GM19351 (cell line): ENCODE data around the gene F3.
A peak's percentile ranks its signal among the peaks of the same experiment; 100 is the strongest.
"Not testable (repeated sequence)": the region's sequence is repeated elsewhere in the genome, so short reads cannot be mapped to it uniquely, and the experiment has no call there.

Source experiments
- ATAC-seq: cut with Tn5 transposase; IDR thresholded peaks from one replicate; pipeline ENCODE4 v1.9.1; 2021; ENCODE audit warnings: mild to moderate bottlenecking, moderate library complexity; ENCODE audit not compliant: unreplicated experiment

F3 gene

DNA sequence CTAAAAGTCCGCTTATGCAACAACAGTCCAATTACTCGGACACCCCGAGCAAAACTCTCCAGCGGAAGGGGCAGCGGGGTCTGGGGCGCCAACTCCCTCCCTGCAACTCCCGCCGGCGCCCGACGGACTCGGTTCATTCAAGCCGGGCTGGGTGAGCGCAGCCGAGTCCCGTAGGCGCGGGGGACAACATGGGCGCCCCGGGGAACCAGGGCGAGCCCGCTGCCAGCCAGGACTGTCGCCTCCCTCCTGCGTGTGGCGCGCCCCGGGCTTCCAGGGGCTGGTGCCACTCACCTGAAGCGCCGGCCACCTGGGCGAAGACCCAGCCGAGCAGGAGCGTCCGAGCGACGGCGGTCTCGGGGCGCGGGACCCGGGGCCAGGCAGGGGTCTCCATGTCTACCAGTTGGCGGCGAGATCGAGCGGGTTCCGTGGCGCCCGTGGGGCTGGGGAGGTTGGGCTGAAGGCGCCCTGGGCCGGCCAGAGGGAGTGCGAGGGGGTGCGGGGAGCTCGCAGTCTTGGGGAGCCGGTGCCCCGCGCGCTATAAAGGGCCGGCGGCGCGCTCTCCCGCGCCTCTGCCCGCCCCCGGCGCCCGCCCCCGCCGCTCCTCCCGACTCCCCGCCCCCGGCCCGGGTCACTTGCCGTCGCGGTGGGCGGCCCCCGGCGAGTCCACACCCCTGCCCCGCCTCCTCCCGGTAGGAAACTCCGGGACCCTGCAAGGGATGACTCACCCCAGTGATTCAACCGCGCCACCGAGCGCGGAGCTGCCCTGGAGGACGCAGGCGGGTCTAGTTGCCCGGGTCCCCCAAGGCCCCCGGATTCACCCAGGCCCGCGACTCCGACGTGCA lies at the start of gene F3:
Gene F3 (minus strand): TSS at position 514 of the 842 bp plus-strand sequence. CDS start 123 bp downstream, at position 391.
- peak; percentile 78 for ATAC-seq

GRCh38 chr1:94590203-94591137 lies 48.9 kb upstream of the F3 start:
- ATAC-seq, result no peak

- ATAC-seq, result no peak
Measured at GRCh38 chr1:94589728-94590127, 48.2 kb upstream of the F3 start.

- no peak for ATAC-seq
Measured at GRCh38 chr1:94582565-94582964, 41.0 kb upstream of the F3 start.

- no peak for ATAC-seq
Measured at GRCh38 chr1:94580367-94581115, 39.0 kb upstream of the F3 start.

- no peak for ATAC-seq
Measured at GRCh38 chr1:94579876-94580294, 38.3 kb upstream of the F3 start.

DNA sequence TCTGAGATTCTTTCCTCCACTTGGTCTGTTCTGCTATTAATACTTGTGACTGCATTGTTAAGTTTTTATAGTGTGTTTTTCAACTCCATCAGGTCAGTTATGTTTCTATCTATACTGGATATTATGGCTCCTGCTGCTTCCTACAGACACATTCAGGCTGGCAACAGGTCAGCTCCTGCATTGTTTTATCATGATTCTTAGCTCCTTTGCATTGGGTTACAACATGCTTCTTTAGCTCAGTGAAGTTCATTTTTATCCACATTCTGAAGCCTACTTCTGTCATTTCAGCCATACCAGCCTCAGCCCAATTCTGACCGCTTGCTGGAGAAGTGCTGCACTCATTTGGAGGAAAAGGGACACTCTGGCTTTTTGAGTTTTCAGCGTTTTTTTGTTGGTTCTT lies 37.3 kb upstream of the F3 start:
- ATAC-seq, result no peak

DNA sequence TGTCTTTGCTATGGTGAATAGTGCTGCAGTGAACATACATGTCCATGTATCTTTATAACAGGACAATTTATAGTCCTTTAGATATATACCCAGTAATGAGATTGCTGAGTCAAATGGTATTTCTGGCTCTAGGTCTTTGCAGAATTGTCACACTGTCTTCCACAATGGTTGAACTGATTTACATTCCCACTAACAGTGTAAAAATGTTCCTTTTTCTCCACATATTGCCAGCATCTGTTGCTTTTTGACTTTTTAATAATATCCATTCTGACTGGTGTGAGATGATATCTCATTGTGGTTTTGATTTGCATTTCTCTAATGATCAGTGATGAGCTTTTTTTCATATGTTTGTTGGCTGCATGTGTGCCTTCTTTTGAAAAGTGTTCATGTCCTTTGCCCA lies 32.4 kb upstream of the F3 start:
- not testable (repeated sequence) for ATAC-seq

DNA sequence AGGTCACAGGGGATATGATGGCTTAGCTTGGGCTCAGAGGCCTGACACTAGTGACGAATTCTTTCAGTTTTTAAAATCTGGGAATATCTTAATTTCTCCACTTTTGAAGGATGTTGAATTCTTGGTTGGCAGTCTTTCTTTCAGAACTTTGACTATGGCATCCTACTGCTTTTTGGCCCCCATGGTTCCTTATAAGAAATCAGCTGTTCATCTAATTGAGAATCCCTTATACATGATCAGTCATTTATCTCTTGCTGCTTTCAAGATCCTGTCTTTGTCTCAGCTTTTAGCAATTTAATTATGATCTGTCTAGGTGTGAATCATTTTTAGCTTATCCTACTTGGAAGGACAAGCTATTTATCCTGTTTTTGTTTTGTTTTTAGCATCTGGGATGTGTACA lies 31.2 kb upstream of the F3 start:
- no peak for ATAC-seq

DNA sequence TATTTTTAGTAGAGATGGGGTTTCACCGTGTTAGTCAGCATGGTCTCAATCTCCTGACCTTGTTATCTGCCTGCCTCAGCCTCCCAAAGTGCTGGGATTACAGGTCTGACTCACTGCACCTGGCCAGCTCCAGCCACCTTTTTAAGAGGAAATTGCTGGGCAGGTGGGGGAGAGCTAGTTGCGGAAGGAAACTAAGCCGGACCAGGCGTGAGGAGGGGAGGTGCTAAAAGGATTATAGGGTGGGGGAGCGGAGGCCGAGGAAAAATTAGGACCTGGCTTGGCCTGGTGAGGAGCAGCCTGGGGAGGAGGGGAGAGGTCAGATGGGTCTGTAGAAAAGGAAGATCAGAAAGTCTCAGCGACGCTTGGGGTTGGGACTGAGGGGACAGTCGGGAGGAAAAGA lies 29.4 kb upstream of the F3 start:
- ATAC-seq, result not testable (repeated sequence)

DNA sequence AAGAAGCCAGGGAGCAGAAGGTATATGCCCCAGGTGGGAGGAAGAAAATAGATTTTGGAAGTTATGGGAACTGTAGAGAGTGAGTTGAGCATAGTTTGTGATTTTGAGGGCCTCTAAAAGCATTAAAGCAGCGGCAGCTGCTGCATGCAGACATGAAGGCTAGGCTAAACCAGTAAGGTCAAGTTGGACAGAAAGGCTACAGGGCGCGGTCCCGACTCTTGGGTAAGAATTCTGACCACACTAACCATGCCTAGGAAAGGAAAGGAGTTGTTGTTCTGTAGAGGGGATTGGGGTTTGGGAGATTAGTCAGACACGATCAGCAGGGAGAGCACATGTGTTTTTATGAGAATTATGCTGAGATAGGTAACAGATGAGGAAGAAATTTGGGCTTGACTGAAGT lies 27.2 kb upstream of the F3 start:
- ATAC-seq, result not testable (repeated sequence)

DNA sequence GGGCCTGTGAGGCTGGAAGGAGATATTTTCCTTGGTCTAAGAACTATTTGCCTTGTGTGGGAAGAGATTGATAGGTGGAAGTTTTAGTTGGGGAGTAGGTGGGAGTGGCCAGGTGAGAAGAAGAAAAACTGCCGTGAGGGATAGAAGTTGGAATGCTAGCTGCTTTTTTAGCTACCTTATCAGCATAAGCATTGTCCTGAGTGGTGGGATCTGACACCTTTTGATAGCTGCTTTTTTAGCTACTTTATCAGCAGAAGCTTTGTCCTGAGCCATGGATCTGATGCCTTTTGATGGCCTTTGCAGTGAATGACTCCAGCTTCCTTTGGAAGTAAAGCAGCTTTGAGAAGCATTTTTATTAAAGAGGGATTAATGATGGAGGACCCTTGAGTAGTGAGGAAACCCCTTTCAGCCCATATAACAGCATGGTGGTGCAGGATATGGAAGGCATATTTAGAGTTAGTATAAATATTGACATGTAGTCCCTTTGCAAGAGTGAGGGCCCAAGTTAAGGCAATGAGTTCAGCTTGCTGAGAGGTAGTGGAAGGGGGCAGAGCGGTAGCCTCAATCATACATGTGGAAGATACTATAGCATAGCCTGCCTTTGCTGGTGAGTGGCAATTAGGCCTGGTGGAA lies 26.5 kb upstream of the F3 start:
- ATAC-seq, result not testable (repeated sequence)

DNA sequence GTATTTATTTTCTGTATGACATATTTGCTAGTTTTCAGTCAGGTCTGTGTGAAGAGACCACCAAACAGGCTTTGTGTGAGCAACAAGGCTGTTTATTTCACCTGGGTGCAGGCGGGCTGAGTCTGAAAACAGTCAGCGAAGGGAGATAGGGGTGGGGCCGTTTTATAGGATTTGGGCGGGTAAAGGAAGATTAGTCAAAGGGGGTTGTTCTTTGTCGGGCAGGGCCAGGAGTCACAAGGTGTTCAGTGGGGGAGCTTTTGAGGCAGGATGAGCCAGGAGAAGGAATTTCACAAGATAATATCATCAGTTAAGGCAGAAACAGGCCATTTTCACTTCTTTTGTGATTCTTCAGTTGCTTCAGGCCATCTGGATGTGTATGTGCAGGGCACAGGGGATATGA lies 24.9 kb upstream of the F3 start:
- not testable (repeated sequence) for ATAC-seq

DNA sequence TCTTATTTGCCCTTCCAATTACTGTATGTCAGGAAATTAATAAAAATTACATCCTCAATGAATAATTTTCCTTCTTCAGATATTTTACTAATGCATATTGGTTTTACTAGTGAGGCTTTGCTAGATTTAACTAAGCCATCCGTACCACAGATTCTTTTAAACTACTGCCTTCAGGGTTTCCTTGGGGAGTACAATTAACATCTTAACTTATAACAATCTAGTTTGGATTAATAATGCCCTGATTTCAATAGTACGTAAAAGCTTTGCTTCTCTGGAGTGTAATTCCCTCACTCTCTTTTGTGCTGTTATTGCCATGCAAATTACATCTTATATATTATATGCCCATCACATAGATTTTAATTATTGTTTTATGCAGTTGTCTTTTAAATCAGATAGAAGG lies 24.3 kb upstream of the F3 start:
- no peak for ATAC-seq

DNA sequence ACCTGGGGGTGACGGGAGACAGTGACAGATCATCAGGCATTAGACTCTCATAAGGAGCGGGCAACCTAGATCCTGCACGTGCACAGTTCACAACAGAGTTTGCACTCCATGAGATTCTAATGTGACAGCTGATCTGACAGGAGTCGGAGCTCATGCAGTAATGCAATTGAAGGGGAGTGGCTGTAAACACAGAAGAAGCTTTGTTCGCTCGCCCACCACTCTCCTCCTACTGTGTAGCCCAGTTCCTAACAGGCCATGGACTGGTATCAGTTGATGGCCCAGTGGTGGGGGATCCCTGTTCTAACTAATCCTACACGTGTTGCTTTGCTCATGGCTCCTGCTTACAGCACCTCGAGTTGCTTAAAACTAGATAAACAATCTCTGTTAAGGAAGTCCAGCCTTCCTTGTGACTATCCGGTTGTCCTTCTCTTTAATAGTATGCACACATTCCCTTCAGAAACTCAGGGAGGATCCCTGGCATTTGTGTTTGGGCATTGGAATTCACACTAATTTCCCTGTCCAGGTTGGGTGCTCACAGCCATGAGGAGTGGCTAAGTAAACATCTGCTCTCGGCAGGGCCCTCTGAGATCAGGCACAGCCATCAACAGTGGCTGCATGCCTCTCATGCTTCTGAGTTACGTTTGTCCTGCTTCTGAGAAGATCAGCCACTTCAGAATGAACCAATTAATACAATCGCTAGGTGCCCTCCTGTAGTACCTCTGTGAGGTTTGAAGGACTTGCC lies 21.1 kb upstream of the F3 start:
- no peak for ATAC-seq

DNA sequence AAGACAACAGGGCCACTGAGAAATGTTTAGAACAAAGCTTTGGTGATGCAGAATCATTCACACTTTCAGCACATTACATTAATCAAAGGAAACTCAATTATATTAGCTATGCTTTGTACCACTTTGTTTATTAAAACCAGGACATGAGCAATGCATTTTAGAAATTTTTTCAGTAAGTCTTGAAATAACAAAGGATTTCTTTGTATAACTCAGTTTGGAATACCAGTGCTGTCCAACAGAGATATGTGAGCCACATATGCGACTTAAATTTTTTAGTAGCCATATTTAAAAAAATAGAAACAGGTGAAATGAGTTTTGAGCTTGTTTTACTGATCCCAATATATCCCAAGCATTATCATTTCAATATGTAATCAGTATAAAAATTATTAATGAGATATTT lies 18.8 kb upstream of the F3 start:
- no peak for ATAC-seq

- no peak for ATAC-seq
Measured at GRCh38 chr1:94559921-94560320, 18.4 kb upstream of the F3 start.

- ATAC-seq, result no peak
Measured at GRCh38 chr1:94555091-94555490, 13.5 kb upstream of the F3 start.

DNA sequence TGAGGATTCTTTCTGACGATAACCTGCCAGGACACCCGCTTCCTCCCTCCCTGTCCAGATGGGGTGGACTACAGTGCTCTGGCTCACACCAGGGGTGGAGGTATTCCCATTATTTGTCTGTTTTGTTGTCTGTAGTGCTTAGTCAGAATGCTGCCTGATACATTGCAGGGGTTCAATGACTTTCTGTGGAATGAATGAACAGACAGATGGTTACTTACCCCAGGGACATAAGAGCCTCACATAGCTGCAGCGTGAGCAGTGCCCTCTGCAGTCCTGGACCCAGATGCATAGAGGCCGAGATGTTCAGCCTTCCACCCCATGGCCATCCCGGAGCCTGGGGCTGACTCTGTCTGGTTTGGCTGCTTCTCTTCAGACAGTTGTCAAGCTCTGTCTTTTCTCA lies 13.0 kb upstream of the F3 start:
- no peak for ATAC-seq

DNA sequence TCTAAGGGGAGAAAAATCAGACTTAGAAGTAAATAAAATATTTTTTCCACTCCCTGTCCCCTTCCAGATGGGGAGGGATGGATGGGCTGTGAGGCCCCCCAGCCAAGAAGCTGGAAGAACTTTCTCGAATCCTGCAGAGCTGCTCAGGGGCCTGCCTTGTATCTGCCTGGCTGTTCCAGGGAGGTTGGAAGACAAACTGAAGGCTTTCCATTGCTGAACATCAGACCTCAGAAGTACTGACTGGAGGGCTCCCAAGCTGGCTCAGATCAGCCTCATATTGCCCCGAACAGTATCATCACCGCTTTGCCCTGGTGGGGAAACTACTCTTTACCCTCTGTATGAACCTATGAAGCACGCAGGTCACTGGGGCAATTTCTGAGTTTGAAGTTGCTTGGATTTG lies 12.4 kb upstream of the F3 start:
- ATAC-seq, result no peak
